ENCODE results near the gene FGF11.
A peak's percentile ranks its signal among the peaks of the same experiment; 100 is the strongest.

FGF11 gene

GRCh38 chr17:7403727-7403976, 35.7 kb upstream of the FGF11 start:
- Histone ChIP-seq H3K27me3 (replicated peaks; ENCODE audit: control insufficient read depth, insufficient read depth, low read length) (no peaks in the 10 kb centered on the region; the same call in 1 of the 2 replicates), H3K36me3 (ENCODE audit: control insufficient read depth, insufficient read depth, low read length) (no peaks in the 10 kb centered on the region), H3K4me3 (replicated peaks; ENCODE audit: low read depth, low read length) (peak overlapping the region; percentile 93)
- no peak for TF ChIP-seq CTCF (IDR thresholded peaks at IDR 0.05; ENCODE audit: insufficient read depth, low read length, poor library complexity, severe bottlenecking)
- DNase-seq (ENCODE audit: extremely low read depth, insufficient read length), result no peak

- DNase-seq (ENCODE audit: extremely low read depth, insufficient read length), result peak; percentile 91
- TF ChIP-seq CTCF (IDR thresholded peaks at IDR 0.05; ENCODE audit: insufficient read depth, low read length, poor library complexity, severe bottlenecking), result no peak
- H3K4me3 ChIP-seq (replicated peaks; ENCODE audit: low read depth, low read length), result peak within 1 kb of the TSS; percentile 93
- H3K27me3 ChIP-seq (replicated peaks; ENCODE audit: control insufficient read depth, insufficient read depth, low read length), result no peaks in the 10 kb centered on the region; the same call in 1 of the 2 replicates
- no peaks in the 10 kb centered on the region for H3K36me3 ChIP-seq (ENCODE audit: control insufficient read depth, insufficient read depth, low read length)
Measured at GRCh38 chr17:7403977-7404736, 35.2 kb upstream of the FGF11 start, which contains the start of gene TMEM256. TMEM256 (minus strand) TSS chr17:7404097; CDS start chr17:7404084, 13 bp downstream.

- Histone ChIP-seq H3K4me3 (replicated peaks; ENCODE audit: low read depth, low read length) (peak overlapping the region; percentile 93), H3K27me3 (replicated peaks; ENCODE audit: control insufficient read depth, insufficient read depth, low read length) (no peaks in the 10 kb centered on the region; the same call in 1 of the 2 replicates), H3K36me3 (ENCODE audit: control insufficient read depth, insufficient read depth, low read length) (no peaks in the 10 kb centered on the region)
- DNase-seq (ENCODE audit: extremely low read depth, insufficient read length), result no peak
- no peak for TF ChIP-seq CTCF (IDR thresholded peaks at IDR 0.05; ENCODE audit: insufficient read depth, low read length, poor library complexity, severe bottlenecking)
Measured at GRCh38 chr17:7404737-7405349, 34.5 kb upstream of the FGF11 start.

GRCh38 chr17:7405350-7406234, 33.7 kb upstream of the FGF11 start:
- H3K36me3 ChIP-seq (ENCODE audit: control insufficient read depth, insufficient read depth, low read length), result no peaks in the 10 kb centered on the region

More at GRCh38 chr17:7405350-7406234, 33.7 kb upstream of the FGF11 start:
- DNase-seq (ENCODE audit: extremely low read depth, insufficient read length), result no peak
- H3K27me3 ChIP-seq (replicated peaks; ENCODE audit: control insufficient read depth, insufficient read depth, low read length), result no peaks in the 10 kb centered on the region; the same call in none of the 2 replicates
- H3K4me3 ChIP-seq (replicated peaks; ENCODE audit: low read depth, low read length), result peak overlapping the region; percentile 93; the same call in 1 of the 2 replicates
- no peak for TF ChIP-seq CTCF (IDR thresholded peaks at IDR 0.05; ENCODE audit: insufficient read depth, low read length, poor library complexity, severe bottlenecking)
